ENCODE results near the gene ZNF486. TPM values are rescaled to one million over a fixed set of nuclear protein-coding genes. Genes with fewer than 3 reads are reported as not detected.
A peak's percentile ranks its signal among the peaks of the same experiment; 100 is the strongest.
"Not testable (repeated sequence)": the region's sequence is repeated elsewhere in the genome, so short reads cannot be mapped to it uniquely, and the experiment has no call there.

Gene ZNF486
- total RNA-seq, 3 donors from 2014 or later = 3.0 to 4.8 (median 4.8) TPM

GRCh38 chr19:20209051-20209450 is 42.0 kb downstream of the ZNF486 start:
- TF ChIP-seq CTCF (IDR thresholded peaks at IDR 0.05) = no peak
- H3K4me3 ChIP-seq = no peak overlapping the region
- no peak for DNase-seq
- H3K9me3 ChIP-seq = peaks cover 4% of the 10 kb centered on the region
- intact Hi-C loops (cut with DNase I, micrococcal nuclease) = no loop called here
- no peaks in the 10 kb centered on the region for H3K36me3 ChIP-seq (ENCODE audit: low read depth)
- no peaks in the 10 kb centered on the region for H3K4me1 ChIP-seq (ENCODE audit: low read depth)
- no peak for ATAC-seq

- H3K4me1 ChIP-seq (ENCODE audit: low read depth); ATAC-seq; intact Hi-C loops (cut with DNase I, micrococcal nuclease); DNase-seq; H3K4me3 ChIP-seq; H3K36me3 ChIP-seq (ENCODE audit: low read depth); H3K9me3 ChIP-seq: not testable (repeated sequence)
Measured at GRCh38 chr19:20214366-20214765, 47.4 kb downstream of the ZNF486 start.

GRCh38 chr19:20221605-20222004 is 54.6 kb downstream of the ZNF486 start:
- ATAC-seq; H3K9me3 ChIP-seq; H3K4me1 ChIP-seq (ENCODE audit: low read depth); DNase-seq; intact Hi-C loops (cut with DNase I, micrococcal nuclease); H3K4me3 ChIP-seq; H3K36me3 ChIP-seq (ENCODE audit: low read depth): not testable (repeated sequence)

GRCh38 chr19:20233105-20233504 is 66.1 kb downstream of the ZNF486 start:
- ATAC-seq = peak; percentile 93
- Histone ChIP-seq H3K4me1 (ENCODE audit: low read depth) (no peaks in the 10 kb centered on the region), H3K36me3 (ENCODE audit: low read depth) (no peaks in the 10 kb centered on the region), H3K9me3 (peaks cover 20% of the 10 kb centered on the region), H3K4me3 (no peak overlapping the region)
- intact Hi-C loops (cut with DNase I, micrococcal nuclease) = no loop called here
- DNase-seq = peak in 2 of 3 donors; percentile 37 to 58
- TF ChIP-seq CTCF (IDR thresholded peaks at IDR 0.05) = no peak

- no peak for DNase-seq
- no peaks in the 10 kb centered on the region for H3K4me1 ChIP-seq (ENCODE audit: low read depth)
- intact Hi-C loops (cut with DNase I, micrococcal nuclease) = no loop called here
- H3K9me3 ChIP-seq = peaks cover 7% of the 10 kb centered on the region
- H3K4me3 ChIP-seq = no peak overlapping the region
- TF ChIP-seq CTCF (IDR thresholded peaks at IDR 0.05) = no peak
- H3K36me3 ChIP-seq (ENCODE audit: low read depth) = no peaks in the 10 kb centered on the region
- no peak for ATAC-seq
Measured at GRCh38 chr19:20235156-20235555, 68.1 kb downstream of the ZNF486 start.

GRCh38 chr19:20237773-20238623 is 71.0 kb downstream of the ZNF486 start:
- no peak for TF ChIP-seq CTCF (IDR thresholded peaks at IDR 0.05)
- Histone ChIP-seq H3K9me3 (no peaks in the 10 kb centered on the region), H3K4me1 (ENCODE audit: low read depth) (no peaks in the 10 kb centered on the region), H3K4me3 (peak overlapping the region; percentile 25), H3K36me3 (ENCODE audit: low read depth) (no peaks in the 10 kb centered on the region)
- intact Hi-C loops (cut with DNase I, micrococcal nuclease) = no loop called here
- peak; percentile 97 for ATAC-seq
- DNase-seq = peak; percentile 85 to 93 (median 92)
